Thyroid gland (tissue), 4 donors: ENCODE results near the gene ARMC9. TPM values are rescaled to one million over a fixed set of nuclear protein-coding genes. Genes with fewer than 3 reads are reported as not detected.
"Not testable (repeated sequence)": the region's sequence is repeated elsewhere in the genome, so short reads cannot be mapped to it uniquely, and the experiment has no call there.

ENCODE experiments used
- DNase-seq, 2 donors: peaks; one replicate each; pipeline ENCODE4 v3.0.0-alpha.2; 2019
- H3K27ac ChIP-seq, 3 donors: fragments of 200-600 bp; sonication (generic); 1 replicate in 2 of 3; 2 replicates in 1 of 3; pipeline ENCODE4 v1.5.1; 2016 to 2019; ENCODE audit warnings: mild to moderate bottlenecking in 1 of 3, moderate library complexity in 1 of 3
- H3K27me3 ChIP-seq: fragments of 200-600 bp; sonication (generic); one replicate; pipeline ENCODE4 v1.5.1; 2019
- H3K36me3 ChIP-seq, 2 donors: fragments of 200-600 bp; sonication (generic); one replicate each; pipeline ENCODE4 v1.5.1; 2016 to 2019
- H3K4me1 ChIP-seq, 2 donors: fragments of 200-600 bp; sonication (generic); one replicate each; pipeline ENCODE4 v1.5.1; 2017 to 2019
- H3K4me3 ChIP-seq, 3 donors: fragments of 200-600 bp; sonication (generic); replicated peaks in 1 of 3; 1 replicate in 2 of 3; 2 replicates in 1 of 3; pipeline ENCODE4 v1.5.1; 2016; ENCODE audit warnings: mild to moderate bottlenecking in 1 of 3
- H3K9me3 ChIP-seq: fragments of 200-600 bp; sonication (generic); one replicate; pipeline ENCODE4 v1.5.1; 2017
- POLR2A ChIP-seq, 2 donors: fragments of 450-650 bp; IDR thresholded peaks; one replicate each; pipeline ENCODE4 v1.6.1; 2017; ENCODE audit warnings: antibody characterized with exemption in 2 of 2, mild to moderate bottlenecking in 2 of 2, moderate library complexity in 1 of 2
- WGBS, 2 donors: methylation state at CpG; one replicate each; pipeline ENCODE4 v1.1.5; 2017; 5-methylcytosine and 5-hydroxymethylcytosine counted together
- intact Hi-C: fragments of 100-400 bp; cut with DNase I; formaldehyde crosslinking; loops from one replicate; pipeline ENCODE4 v1.15.1; 2023
- total RNA-seq, 4 donors: library from RNA; depleted of rRNA; stranded (reverse); fragments of >200 nt; gene quantifications; one replicate each; pipeline ENCODE4 v1.2.3, GENCODE V29; 2016
- TF ChIP-seq, protein P1 (sequence below), 6 experiments: fragments of 200-600 bp in 3 of 6; fragments of 450-650 bp in 3 of 6; sonication (generic) in 3 of 6; IDR thresholded peaks; one replicate each; pipeline ENCODE4 v1.5.1; 2016 to 2019; ENCODE audit warnings: antibody characterized with exemption in 6 of 6, mild to moderate bottlenecking in 2 of 6, inconsistent platforms in 1 of 6, moderate library complexity in 1 of 6

Gene ARMC9
- total RNA-seq, 4 donors from 2014 or later = 20.3 to 30.7 (median 28.0) TPM

DNA sequence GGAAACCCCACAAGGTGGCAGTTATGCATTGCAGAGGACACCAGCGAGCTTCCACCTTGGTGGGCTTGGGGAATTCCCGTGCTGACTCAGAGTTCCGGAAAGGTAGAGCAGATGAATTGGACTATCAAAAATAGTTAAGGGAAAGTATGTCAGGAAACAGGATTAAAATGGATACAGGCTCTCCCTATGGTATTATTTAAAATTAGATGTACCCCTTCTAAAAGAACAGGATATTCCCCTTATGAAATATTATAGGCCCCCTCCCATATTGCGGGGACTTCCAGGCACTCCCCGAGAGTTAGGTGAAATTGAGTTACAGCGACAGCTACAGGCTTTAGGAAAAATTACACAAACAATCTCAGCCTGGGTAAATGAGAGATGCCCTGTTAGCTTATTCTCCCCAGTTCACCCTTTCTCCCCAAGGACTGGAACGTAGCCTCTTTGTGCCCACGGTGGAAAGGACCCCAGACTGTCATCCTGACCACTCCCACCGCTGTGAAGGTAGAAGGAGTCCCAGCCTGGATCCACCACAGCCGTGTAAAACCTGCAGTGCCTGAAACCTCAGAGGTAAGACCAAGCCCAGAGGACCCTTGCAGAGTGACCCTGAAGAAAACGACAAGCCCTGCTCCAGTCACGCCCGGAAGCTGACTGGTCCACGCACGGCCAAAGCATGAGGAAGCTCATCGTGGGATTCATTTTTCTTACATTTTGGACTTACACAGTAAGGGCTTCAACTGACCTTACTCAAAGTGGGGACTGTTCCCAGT is 207.4 kb downstream of the ARMC9 start:
- DNase-seq, H3K27me3 ChIP-seq, H3K36me3 ChIP-seq, intact Hi-C loops, H3K4me1 ChIP-seq, H3K9me3 ChIP-seq, H3K4me3 ChIP-seq, H3K27ac ChIP-seq: not testable (repeated sequence)
- 27 to 34% methylated on average over 16 of the region's 16 CpGs for WGBS, 2 donors
- TF ChIP-seq, protein P1, sequence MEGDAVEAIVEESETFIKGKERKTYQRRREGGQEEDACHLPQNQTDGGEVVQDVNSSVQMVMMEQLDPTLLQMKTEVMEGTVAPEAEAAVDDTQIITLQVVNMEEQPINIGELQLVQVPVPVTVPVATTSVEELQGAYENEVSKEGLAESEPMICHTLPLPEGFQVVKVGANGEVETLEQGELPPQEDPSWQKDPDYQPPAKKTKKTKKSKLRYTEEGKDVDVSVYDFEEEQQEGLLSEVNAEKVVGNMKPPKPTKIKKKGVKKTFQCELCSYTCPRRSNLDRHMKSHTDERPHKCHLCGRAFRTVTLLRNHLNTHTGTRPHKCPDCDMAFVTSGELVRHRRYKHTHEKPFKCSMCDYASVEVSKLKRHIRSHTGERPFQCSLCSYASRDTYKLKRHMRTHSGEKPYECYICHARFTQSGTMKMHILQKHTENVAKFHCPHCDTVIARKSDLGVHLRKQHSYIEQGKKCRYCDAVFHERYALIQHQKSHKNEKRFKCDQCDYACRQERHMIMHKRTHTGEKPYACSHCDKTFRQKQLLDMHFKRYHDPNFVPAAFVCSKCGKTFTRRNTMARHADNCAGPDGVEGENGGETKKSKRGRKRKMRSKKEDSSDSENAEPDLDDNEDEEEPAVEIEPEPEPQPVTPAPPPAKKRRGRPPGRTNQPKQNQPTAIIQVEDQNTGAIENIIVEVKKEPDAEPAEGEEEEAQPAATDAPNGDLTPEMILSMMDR (IDR thresholded peaks at IDR 0.05) = peak; percentile 14 to 65 (median 46)

GRCh38 chr2:231407686-231408085 is 209.3 kb downstream of the ARMC9 start:
- 71 to 88% methylated on average over 5 of the region's 5 CpGs for WGBS, 2 donors
- intact Hi-C loops, H3K4me3 ChIP-seq, DNase-seq, H3K27me3 ChIP-seq, H3K9me3 ChIP-seq, H3K27ac ChIP-seq, H3K36me3 ChIP-seq: not testable (repeated sequence)
- peaks cover 5 to 14% of the 10 kb centered on the region in 2 donors for H3K4me1 ChIP-seq

DNA sequence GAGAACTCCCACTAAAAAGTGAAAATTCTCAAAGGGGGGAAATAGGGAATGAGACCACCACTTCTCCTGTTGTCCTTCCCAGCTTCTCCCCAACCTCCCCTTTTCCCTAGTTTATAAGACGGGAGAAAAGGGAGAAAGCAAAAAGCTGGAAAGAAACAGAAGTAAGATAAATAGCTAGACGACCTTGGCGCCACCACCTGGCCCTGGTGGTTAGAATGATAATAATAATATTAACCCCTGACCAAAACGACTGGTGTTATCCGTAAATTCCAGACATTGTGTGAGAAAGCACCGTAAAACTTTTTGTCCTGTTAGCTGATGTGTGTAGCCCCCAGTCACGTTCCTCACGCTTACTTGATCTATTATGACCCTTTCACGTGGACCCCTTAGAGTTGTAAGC is 209.9 kb downstream of the ARMC9 start:
- H3K9me3 ChIP-seq, H3K4me3 ChIP-seq, intact Hi-C loops, H3K36me3 ChIP-seq, H3K27ac ChIP-seq, H3K27me3 ChIP-seq, DNase-seq: not testable (repeated sequence)
- WGBS, 2 donors = 87 to 92% methylated on average over 9 of the region's 9 CpGs
- peaks cover 5 to 15% of the 10 kb centered on the region in 2 donors for H3K4me1 ChIP-seq

DNA sequence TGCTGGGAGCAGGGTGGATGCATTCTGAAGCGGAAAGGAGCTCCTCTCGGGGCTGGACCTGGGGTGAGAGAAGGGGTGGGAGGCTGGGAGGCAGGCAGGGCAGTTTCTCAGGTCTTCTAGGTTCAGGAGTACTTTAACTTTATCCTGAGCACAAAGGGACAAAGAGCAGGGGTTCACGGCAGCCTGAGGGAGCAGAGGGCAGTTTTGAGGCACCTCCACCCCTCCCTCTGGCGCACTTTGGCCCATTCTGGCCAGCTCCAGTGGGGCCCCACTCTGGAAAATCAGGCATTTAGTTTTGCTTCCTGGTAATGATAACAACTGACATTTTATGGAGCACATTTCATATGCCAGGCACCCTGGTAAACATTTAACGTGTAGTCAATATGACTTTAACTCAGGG is 211.3 kb downstream of the ARMC9 start:
- H3K9me3 ChIP-seq = no peaks in the 10 kb centered on the region
- H3K27me3 ChIP-seq = no peaks in the 10 kb centered on the region
- peaks cover 5 to 12% of the 10 kb centered on the region in 2 donors for H3K4me1 ChIP-seq
- WGBS, 2 donors = 95 to 99% methylated on average over 5 of the region's 5 CpGs
- DNase-seq = no peak
- TF ChIP-seq POLR2A (IDR thresholded peaks at IDR 0.05) = no peak
- TF ChIP-seq, protein P1 (IDR thresholded peaks at IDR 0.05) = no peak
- H3K36me3 ChIP-seq = no peaks in the 10 kb centered on the region
- H3K27ac ChIP-seq = no peak overlapping the region
- H3K4me3 ChIP-seq = no peak overlapping the region
- intact Hi-C loops = loop anchor here (5.0 kb wide), 2 partner anchors 182 to 307 kb away; no protein-coding TSS in a partner anchor

GRCh38 chr2:231410293-231411004 is 212.0 kb downstream of the ARMC9 start:
- H3K9me3 ChIP-seq = no peaks in the 10 kb centered on the region
- TF ChIP-seq, protein P1 (IDR thresholded peaks at IDR 0.05) = no peak
- no peak for TF ChIP-seq POLR2A (IDR thresholded peaks at IDR 0.05)
- no peak overlapping the region for H3K4me3 ChIP-seq
- H3K36me3 ChIP-seq = no peaks in the 10 kb centered on the region
- WGBS, 2 donors = 68 to 78% methylated on average over 4 to 5 of the region's 6 CpGs
- no peaks in the 10 kb centered on the region for H3K27me3 ChIP-seq
- H3K4me1 ChIP-seq = peaks cover 5 to 12% of the 10 kb centered on the region in 2 donors
- H3K27ac ChIP-seq = no peak overlapping the region
- DNase-seq = no peak
- intact Hi-C loops = loop anchor here (5.0 kb wide), 2 partner anchors 183 to 308 kb away; no protein-coding TSS in a partner anchor

- Histone ChIP-seq H3K4me1 (peaks cover 5 to 9% of the 10 kb centered on the region in 2 donors), H3K9me3 (no peaks in the 10 kb centered on the region), H3K36me3 (no peaks in the 10 kb centered on the region), H3K27ac (no peak overlapping the region), H3K4me3 (no peak overlapping the region), H3K27me3 (no peaks in the 10 kb centered on the region)
- DNase-seq = no peak
- WGBS, 2 donors = 68 to 69% methylated on average over 3 of the region's 3 CpGs
- TF ChIP-seq, protein P1 (IDR thresholded peaks at IDR 0.05) = no peak
- TF ChIP-seq POLR2A (IDR thresholded peaks at IDR 0.05) = no peak
- intact Hi-C loops = loop anchor here (5.0 kb wide), 2 partner anchors 184 to 309 kb away; no protein-coding TSS in a partner anchor
These were observed 212.8 kb downstream of the ARMC9 start for GRCh38 chr2:231411237-231411636.
